NCI-H748 (cell line): ENCODE results near the gene SP8.
"Not testable (repeated sequence)": the region's sequence is repeated elsewhere in the genome, so short reads cannot be mapped to it uniquely, and the experiment has no call there.

ENCODE experiments used
- DNase-seq: peaks from one replicate; lab custom pipeline; 2025; ENCODE audit not compliant: unreplicated experiment; lab: John Stamatoyannopoulos, UW

The SP8 gene

GRCh38 chr7:20786779-20787659 is at the start of gene SP8:
Gene SP8, minus strand, starts transcription at chr7:20786886. Its CDS starts 88 bp downstream, at chr7:20786798.
- peak; percentile 96 for DNase-seq

- DNase-seq: not testable (repeated sequence)
Observed at GRCh38 chr7:20836424-20836823, 49.7 kb upstream of the SP8 start.

GRCh38 chr7:20835111-20835750 is 48.5 kb upstream of the SP8 start:
- no peak for DNase-seq

GRCh38 chr7:20834656-20835055 is 48.0 kb upstream of the SP8 start:
- peak; percentile 34 for DNase-seq

GRCh38 chr7:20831956-20832355 is 45.3 kb upstream of the SP8 start:
- DNase-seq: no peak

DNA sequence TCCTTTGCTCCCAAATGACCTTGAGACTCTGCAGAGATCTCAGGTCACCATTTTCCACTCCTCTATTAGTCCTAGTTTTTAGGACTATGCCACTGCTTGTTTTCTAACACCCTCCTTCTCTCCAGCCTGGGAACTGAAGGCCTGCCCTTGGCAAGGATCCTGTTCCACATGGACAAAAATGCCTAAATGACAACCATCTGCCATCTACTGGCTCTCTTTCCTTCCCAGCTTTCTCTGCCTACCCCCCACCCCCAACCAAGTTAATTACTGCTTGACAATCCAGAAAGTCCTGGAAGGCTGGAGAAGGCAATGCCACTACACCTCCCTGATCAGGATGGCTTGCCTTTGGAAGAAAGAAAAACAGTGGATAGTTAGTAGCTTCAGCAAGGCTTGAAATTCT is 44.8 kb upstream of the SP8 start:
- no peak for DNase-seq

DNA sequence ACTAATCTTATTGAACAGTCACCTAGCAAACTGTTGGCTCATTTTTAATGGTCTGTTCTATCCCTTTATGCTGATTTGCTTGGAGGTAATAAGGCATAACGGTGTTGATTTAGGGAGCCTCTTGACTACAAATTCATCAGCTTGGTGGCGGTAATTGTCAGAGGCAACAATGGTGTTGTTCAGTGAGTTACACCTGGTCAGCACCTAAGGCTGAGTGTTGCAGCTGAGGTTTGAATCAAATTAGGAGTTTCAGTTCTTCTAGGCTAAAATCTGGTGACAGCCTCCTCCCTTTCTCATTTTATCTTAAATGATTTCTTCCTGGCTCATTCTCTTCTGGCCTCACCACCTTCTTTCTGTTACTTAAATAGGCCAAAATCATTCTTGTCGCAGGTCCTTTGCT is 42.3 kb upstream of the SP8 start:
- peak; percentile 98 for DNase-seq

DNA sequence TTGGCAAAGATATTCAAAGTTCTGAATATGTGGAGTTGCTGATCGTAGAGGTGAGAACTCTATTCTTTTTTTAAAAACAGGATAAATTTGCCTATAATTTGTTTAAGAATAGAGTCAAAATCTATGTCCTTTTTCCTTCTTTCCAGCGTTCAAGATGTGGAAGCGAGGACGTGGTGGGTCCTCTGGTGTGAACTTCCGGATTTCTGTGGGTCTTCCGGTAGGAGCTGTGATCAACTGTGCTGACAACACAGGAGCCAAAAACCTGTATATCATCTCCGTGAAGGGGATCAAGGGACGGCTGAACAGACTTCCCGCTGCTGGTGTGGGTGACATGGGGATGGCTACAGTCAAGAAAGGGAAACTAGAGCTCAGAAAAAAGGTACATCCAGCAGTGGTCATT is 40.5 kb upstream of the SP8 start:
- no peak for DNase-seq

- no peak for DNase-seq
Observed at GRCh38 chr7:20826243-20826642, 39.6 kb upstream of the SP8 start.

DNA sequence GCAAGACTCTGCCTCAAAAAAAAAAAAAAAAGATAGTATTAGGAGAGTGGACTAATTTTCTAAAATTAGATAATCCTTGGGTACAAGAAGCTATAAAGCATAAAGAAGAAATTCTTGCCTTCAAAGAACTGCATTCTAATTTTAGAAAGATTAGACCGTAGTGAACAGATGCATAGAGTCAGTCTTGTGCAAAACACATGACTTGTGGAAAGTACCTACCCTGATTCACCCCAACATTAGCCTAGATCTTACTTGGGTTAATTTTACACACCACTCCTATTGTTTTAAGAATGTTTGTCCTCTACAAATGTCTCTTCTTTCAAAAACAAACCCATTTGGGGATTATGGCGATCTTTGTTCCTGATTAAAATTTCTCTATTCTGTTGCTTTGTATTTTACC is 38.9 kb upstream of the SP8 start:
- DNase-seq: no peak

DNA sequence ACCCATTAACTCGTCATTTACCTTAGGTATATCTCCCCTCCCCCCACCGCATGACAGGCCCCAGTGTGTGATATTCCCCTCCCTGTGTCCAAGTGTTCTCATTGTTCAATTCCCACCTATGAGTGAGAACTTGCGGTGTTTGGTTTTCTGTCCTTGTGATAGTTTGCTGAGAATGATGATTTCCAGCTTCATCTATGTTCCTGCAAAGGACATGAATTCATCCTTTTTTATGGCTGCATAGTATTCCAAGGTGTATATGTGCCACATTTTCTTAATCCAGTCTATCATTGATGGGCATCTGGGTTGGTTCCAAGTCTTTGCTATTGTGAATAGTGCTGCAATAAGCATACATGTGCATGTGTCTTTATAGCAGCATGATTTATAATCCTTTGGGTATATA is 34.7 kb upstream of the SP8 start:
- not testable (repeated sequence) for DNase-seq

DNA sequence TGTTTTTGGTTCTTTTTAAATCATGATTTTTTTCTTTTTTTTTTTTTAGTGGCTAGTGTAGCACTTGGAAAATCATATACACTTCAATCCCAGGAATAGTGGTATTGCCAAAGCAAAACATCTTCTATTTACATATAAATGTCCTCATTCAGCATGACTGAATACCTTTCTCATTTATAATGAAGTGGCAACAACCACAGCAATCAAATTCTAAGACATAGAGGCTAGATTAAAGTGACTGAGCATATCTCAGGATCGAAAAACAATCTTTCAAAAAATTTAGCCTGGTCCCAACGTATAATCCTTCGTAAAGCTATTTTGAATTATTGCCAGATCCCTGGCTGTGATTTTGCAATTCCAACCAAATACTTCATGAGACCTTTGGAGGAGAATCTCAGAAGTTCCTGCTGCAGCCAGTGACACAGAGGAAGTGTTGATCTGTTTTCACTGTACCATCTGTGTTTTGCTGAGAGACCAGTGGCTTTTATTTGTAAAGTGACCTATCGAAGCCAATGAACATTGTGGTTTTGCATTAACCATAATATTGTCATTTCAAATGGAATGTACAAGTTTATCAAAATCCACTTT is 29.8 kb upstream of the SP8 start:
- no peak for DNase-seq

- peak; percentile 44 for DNase-seq
Observed at GRCh38 chr7:20804345-20804744, 17.7 kb upstream of the SP8 start.

DNA sequence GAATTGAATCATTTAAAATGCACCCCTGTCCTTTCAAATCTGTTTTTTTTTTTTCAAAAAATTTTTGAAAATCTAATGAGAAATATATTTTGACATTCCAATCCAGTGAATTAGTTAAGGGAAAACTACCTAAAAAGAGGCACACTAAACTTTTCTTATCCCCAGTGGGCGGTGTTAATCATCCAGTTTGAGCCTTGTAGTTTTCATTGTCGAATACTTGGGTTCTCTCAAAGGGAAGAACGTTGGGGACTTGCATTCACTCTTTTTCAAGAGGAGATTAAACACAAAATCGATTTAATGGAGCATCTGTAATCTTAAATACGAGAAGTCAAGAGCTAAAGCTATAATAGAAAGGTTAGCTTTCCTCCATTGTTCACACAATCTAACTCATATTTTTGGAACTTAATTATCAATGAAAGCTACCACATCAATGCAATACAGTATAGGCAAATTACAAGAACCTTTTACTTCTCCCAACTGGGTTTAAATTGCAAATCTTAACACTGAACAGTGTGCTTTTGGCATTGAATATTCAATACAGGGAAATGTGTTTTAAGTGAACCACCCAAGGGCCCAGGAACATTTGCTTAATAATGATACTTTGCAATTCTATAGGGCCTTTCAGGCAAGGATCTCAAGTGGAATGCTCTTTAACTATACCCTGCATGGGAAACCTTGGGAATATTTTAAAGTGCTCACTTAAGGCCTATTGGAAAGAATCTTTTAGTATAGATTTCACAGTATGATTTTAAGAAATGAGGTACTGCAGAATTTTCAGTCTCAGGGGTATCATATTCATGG is 13.1 kb upstream of the SP8 start:
- DNase-seq: no peak

GRCh38 chr7:20798694-20799121 is 12.0 kb upstream of the SP8 start:
- peak; percentile 71 for DNase-seq

- DNase-seq: peak; percentile 93
Observed at GRCh38 chr7:20798081-20798693, 11.5 kb upstream of the SP8 start.

GRCh38 chr7:20797462-20798080 is 10.9 kb upstream of the SP8 start:
- DNase-seq: peak; percentile 90

DNA sequence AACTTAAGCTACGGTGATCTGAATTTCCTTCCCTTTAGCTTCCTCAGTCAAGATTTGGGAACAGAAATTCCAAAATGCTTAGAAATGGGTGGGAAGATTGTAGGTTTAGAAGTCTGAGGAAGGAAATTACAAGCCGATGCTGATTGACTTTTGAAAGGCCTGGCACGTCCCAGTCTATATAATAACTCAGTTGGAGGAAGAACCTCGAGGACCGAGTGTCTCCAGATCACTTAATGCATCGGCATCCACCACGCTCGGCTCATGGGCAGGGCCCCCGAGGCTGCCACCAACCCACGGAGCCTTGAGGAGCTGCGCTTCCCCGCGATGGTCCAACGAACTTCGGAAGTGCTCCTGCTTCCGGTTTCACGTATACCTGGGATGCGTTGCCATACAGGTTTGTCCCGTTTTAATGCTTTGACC is 10.4 kb upstream of the SP8 start:
- peak; percentile 69 for DNase-seq

DNA sequence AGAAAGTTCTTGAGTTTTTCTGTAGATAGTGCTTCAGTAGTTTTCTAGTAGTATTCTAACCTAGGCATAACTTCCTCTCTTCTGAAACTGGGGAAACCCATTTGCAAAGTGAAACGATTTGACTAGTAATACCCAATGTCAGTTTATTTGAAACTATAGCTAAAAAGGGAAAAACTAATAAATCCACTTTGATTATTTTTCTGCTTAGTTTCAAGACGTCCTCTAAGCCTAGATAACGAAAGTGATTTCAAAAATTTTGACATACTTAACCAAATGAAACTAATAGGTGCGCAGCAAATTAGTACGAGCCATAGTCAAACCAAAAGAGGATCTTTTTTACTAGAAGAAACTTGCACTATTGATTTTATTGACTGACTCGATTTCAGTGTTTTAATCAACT is 9.8 kb upstream of the SP8 start:
- no peak for DNase-seq

- DNase-seq: no peak
Observed at GRCh38 chr7:20795881-20796280, 9.2 kb upstream of the SP8 start.
